GM21367 (cell line): Measurements from ENCODE around the gene CD3D.
"Not testable (repeated sequence)": the region's sequence is repeated elsewhere in the genome, so short reads cannot be mapped to it uniquely, and the experiment has no call there.

Source experiments
- ATAC-seq: cut with Tn5 transposase; IDR thresholded peaks from one replicate; pipeline ENCODE4 v1.9.1; 2021; ENCODE audit not compliant: unreplicated experiment

Gene CD3D

GRCh38 chr11:118339281-118339961, 3.1 kb downstream of the CD3D start:
- ATAC-seq, result no peak

GRCh38 chr11:118338637-118339061, 3.9 kb downstream of the CD3D start:
- ATAC-seq, result no peak

- ATAC-seq, result no peak
These were observed 7.8 kb downstream of the CD3D start for GRCh38 chr11:118334745-118335144.

- ATAC-seq, result no peak
These were observed 13.8 kb downstream of the CD3D start for GRCh38 chr11:118328745-118329144.

GRCh38 chr11:118325283-118325682, 17.2 kb downstream of the CD3D start:
- ATAC-seq, result no peak

- no peak for ATAC-seq
These were observed 19.8 kb downstream of the CD3D start for GRCh38 chr11:118322721-118323120.

GRCh38 chr11:118321386-118322082, 21.0 kb downstream of the CD3D start:
- ATAC-seq, result no peak

GRCh38 chr11:118320515-118320914, 22.0 kb downstream of the CD3D start:
- no peak for ATAC-seq

- ATAC-seq, result no peak
These were observed 23.2 kb downstream of the CD3D start for GRCh38 chr11:118319337-118319707.

GRCh38 chr11:118318581-118319336, 23.7 kb downstream of the CD3D start:
- ATAC-seq, result no peak

GRCh38 chr11:118318124-118318523, 24.4 kb downstream of the CD3D start:
- ATAC-seq, result no peak

GRCh38 chr11:118314988-118315411, 27.5 kb downstream of the CD3D start:
- no peak for ATAC-seq

- ATAC-seq, result no peak
These were observed 29.3 kb downstream of the CD3D start for GRCh38 chr11:118313242-118313641.

GRCh38 chr11:118312328-118312727, 30.2 kb downstream of the CD3D start:
- ATAC-seq, result no peak

- ATAC-seq, result no peak
These were observed 31.0 kb downstream of the CD3D start for GRCh38 chr11:118311518-118311917.

- no peak for ATAC-seq
These were observed 31.6 kb downstream of the CD3D start for GRCh38 chr11:118310781-118311485.

GRCh38 chr11:118310271-118310670, 32.2 kb downstream of the CD3D start:
- ATAC-seq, result no peak

GRCh38 chr11:118308995-118309528, 33.4 kb downstream of the CD3D start:
- not testable (repeated sequence) for ATAC-seq

GRCh38 chr11:118306556-118306955, 35.9 kb downstream of the CD3D start:
- no peak for ATAC-seq

GRCh38 chr11:118305726-118306125, 36.8 kb downstream of the CD3D start:
- no peak for ATAC-seq
